ENCODE data around the gene GPR32. TPM values are rescaled to one million over a fixed set of nuclear protein-coding genes. Genes with fewer than 3 reads are reported as not detected.

Gene GPR32
- total and polyA plus RNA-seq, 2 of the 8 experiments (the other 6 are each of a cell fraction or from before 2014, with no cell fraction given), result not detected

DNA sequence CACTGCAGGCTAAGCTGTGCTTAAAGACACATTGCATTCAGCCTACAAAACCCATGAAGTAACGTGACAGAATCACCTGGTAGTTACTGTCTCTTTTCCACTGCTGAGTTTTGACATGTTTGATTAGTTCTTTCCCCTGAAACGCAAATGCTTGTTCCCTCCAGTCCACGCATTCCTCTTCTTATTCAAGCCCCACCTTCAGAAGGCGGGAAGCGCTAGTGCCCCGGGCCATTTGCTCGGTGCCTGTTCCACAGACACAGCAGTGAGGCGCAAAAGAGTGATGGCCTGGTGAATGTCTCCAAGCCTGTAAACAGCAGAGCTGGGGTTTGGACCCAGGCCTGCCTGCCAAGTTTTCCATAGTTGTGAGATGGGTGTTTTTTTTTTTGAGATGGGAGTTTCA lies 30.8 kb downstream of the GPR32 start:
- ChIA-PET POLR2A (ENCODE audit: partially characterized antibody) (interaction anchor here (0.7 to 15.0 kb wide), 18 partner anchors 10 to 304 kb away, joined by 3 to 275 read pairs (median 4); partner anchors contain the start of genes ACP4, KLK1 and KLK4), CTCF (ENCODE audit: partially characterized antibody) (interaction anchor here (0.6 to 1.8 kb wide), 3 partner anchors 96 to 264 kb away, joined by 3 to 5 read pairs (median 4); no protein-coding TSS in a partner anchor)
- Histone ChIP-seq H4K91ac (replicated peaks; ENCODE audit: insufficient read length, low read length) (no peak overlapping the region), H3K27ac (ENCODE audit: low read depth, low read length) (no peak overlapping the region), H3K27me3 (replicated peaks in 1 of 4; ENCODE audit: control insufficient read depth in 3 of 4, extremely low read depth in 1 of 4, insufficient read depth in 3 of 4, low read length in 3 of 4) (no peaks in the 10 kb centered on the region; a peak in 1 of 7 replicates), H3K14ac (ENCODE audit: insufficient read length) (no peak overlapping the region), H2BK12ac (ENCODE audit: low read depth, low read length) (no peak overlapping the region), H3K4me1 (replicated peaks in 1 of 4; ENCODE audit: control insufficient read depth in 3 of 4, insufficient read depth in 4 of 4, low read length in 3 of 4) (peaks cover 0 to 11% (median 6%) of the 10 kb centered on the region in 4 experiments; a peak in 5 of 7 replicates), H3K4me2 (ENCODE audit: insufficient read depth in 1 of 2, low read depth in 2 of 2, low read length in 2 of 2) (no peak overlapping the region), H2BK120ac (replicated peaks; ENCODE audit: low read depth, low read length) (no peak overlapping the region), H3K4me3 (ENCODE audit: extremely low read depth in 1 of 4, insufficient read depth in 2 of 4, low read depth in 3 of 4, low read length in 4 of 4) (no peak overlapping the region), H3K56ac (replicated peaks; ENCODE audit: insufficient read length, low read depth, low read length) (no peak overlapping the region), H2BK20ac (ENCODE audit: low read length) (no peak overlapping the region), H4K5ac (ENCODE audit: insufficient read length, low read depth, low read length) (no peak overlapping the region), H3K9ac (replicated peaks in 1 of 4; ENCODE audit: extremely low read depth in 1 of 4, low read depth in 3 of 4, low read length in 3 of 4) (no peak overlapping the region), H3K9me3 (ENCODE audit: insufficient read depth in 2 of 2, low read depth in 1 of 2, low read length in 1 of 2) (no peaks in the 10 kb centered on the region), H4K20me1 (replicated peaks in 1 of 2; ENCODE audit: control insufficient read depth in 1 of 2, insufficient read depth in 2 of 2, low read length in 2 of 2) (peaks cover 49 to 51% of the 10 kb centered on the region in 2 experiments), H3K79me1 (ENCODE audit: low read depth, low read length) (peaks cover 14% of the 10 kb centered on the region), H3K18ac (ENCODE audit: extremely low read depth, low read length) (no peak overlapping the region), H2AK5ac (ENCODE audit: low read depth, low read length) (no peak overlapping the region), H2AFZ (ENCODE audit: low read length) (no peak overlapping the region), H3K36me3 (ENCODE audit: control insufficient read depth in 2 of 4, insufficient read depth in 4 of 4, low read length in 3 of 4) (peaks cover 32 to 58% (median 50%) of the 10 kb centered on the region in 4 experiments; a peak in 7 of 8 replicates), H3K23me2 (ENCODE audit: low read depth, low read length) (peaks cover 8% of the 10 kb centered on the region), H3K4ac (replicated peaks; ENCODE audit: insufficient read length, low read depth, low read length) (no peak overlapping the region), H3K23ac (ENCODE audit: insufficient read length) (no peak overlapping the region), H3K79me2 (ENCODE audit: control insufficient read depth in 1 of 2, insufficient read depth in 2 of 2, low read length in 2 of 2) (peaks cover 25 to 45% of the 10 kb centered on the region in 2 experiments), H2BK5ac (ENCODE audit: low read depth, low read length) (no peak overlapping the region), H4K8ac (ENCODE audit: extremely low read depth, insufficient read depth, low read length) (no peak overlapping the region), H2BK15ac (ENCODE audit: low read length) (no peak overlapping the region)
- TF ChIP-seq CTBP2 (IDR thresholded peaks at IDR 0.05; ENCODE audit: borderline replicate concordance, insufficient read depth, insufficient read length, low read length) (no peak), POLR2AphosphoS5 (IDR thresholded peaks at IDR 0.05; ENCODE audit: low read depth, low read length) (peak; percentile 40; the same call in 1 of the 2 replicates)
- DNase-seq (ENCODE audit: low read depth in 1 of 2, low spot score in 2 of 2) (no peak), FAIRE-seq (no peak)
- WGBS, 2 experiments (ENCODE audit: extremely low coverage in 1 of 2, insufficient coverage in 1 of 2, insufficient read length in 1 of 2, insufficient replicate concordance in 2 of 2, low coverage in 1 of 2, low lambda C conversion rate in 2 of 2, missing lambda C conversion rate in 1 of 2), result 93% methylated on average over 8 of the region's 8 CpGs; no CpG with 5 or more reads in 1 of the 2 experiments
